ENCODE results near the gene CMPK2.

CMPK2 gene

GRCh38 chr2:6841537-6842287, 24.0 kb downstream of the CMPK2 start:
- no peak for DNase-seq

GRCh38 chr2:6838673-6839319, 26.9 kb downstream of the CMPK2 start:
- DNase-seq, result no peak

- no peak for DNase-seq
These were observed 30.2 kb downstream of the CMPK2 start for GRCh38 chr2:6835467-6835866.

- DNase-seq, result no peak
These were observed 31.5 kb downstream of the CMPK2 start for GRCh38 chr2:6834163-6834562.

- DNase-seq, result no peak
These were observed 32.5 kb downstream of the CMPK2 start for GRCh38 chr2:6833300-6833604.

- no peak for DNase-seq
These were observed 33.0 kb downstream of the CMPK2 start for GRCh38 chr2:6832596-6833299.

- DNase-seq, result no peak
These were observed 34.5 kb downstream of the CMPK2 start for GRCh38 chr2:6831229-6831628.

GRCh38 chr2:6828299-6828584, 37.5 kb downstream of the CMPK2 start:
- no peak for DNase-seq

GRCh38 chr2:6827566-6828298, 38.0 kb downstream of the CMPK2 start:
- DNase-seq, result no peak

GRCh38 chr2:6826081-6826913, 39.4 kb downstream of the CMPK2 start:
- no peak for DNase-seq

- no peak for DNase-seq
These were observed 40.7 kb downstream of the CMPK2 start for GRCh38 chr2:6824962-6825361.

- no peak for DNase-seq
These were observed 42.6 kb downstream of the CMPK2 start for GRCh38 chr2:6823111-6823510.

- no peak for DNase-seq
These were observed 43.3 kb downstream of the CMPK2 start for GRCh38 chr2:6822406-6822805.

- DNase-seq, result no peak
These were observed 44.7 kb downstream of the CMPK2 start for GRCh38 chr2:6820903-6821584.

- no peak for DNase-seq
These were observed 45.5 kb downstream of the CMPK2 start for GRCh38 chr2:6820236-6820635.

GRCh38 chr2:6819668-6820067, 46.0 kb downstream of the CMPK2 start:
- no peak for DNase-seq

GRCh38 chr2:6818012-6818411, 47.7 kb downstream of the CMPK2 start:
- DNase-seq, result no peak

GRCh38 chr2:6814869-6815268, 50.8 kb downstream of the CMPK2 start:
- DNase-seq, result no peak

GRCh38 chr2:6814312-6814711, 51.4 kb downstream of the CMPK2 start:
- no peak for DNase-seq

GRCh38 chr2:6813573-6813972, 52.1 kb downstream of the CMPK2 start:
- no peak for DNase-seq

- no peak for DNase-seq
These were observed 52.7 kb downstream of the CMPK2 start for GRCh38 chr2:6812857-6813530.

GRCh38 chr2:6810961-6811360, 54.7 kb downstream of the CMPK2 start:
- DNase-seq, result no peak
